ENCODE measurements around the gene SLC12A1.

Gene SLC12A1

GRCh38 chr15:48244921-48245320, 38.8 kb downstream of the SLC12A1 start:
- DNase-seq: peak; percentile 7

GRCh38 chr15:48248414-48248813, 42.3 kb downstream of the SLC12A1 start:
- no peak for DNase-seq

GRCh38 chr15:48250640-48251076, 44.6 kb downstream of the SLC12A1 start:
- DNase-seq: peak; percentile 75

GRCh38 chr15:48253172-48253571, 47.1 kb downstream of the SLC12A1 start:
- no peak for DNase-seq

- no peak for DNase-seq
Measured at GRCh38 chr15:48265135-48265534, 59.0 kb downstream of the SLC12A1 start.

GRCh38 chr15:48266024-48266689, 60.1 kb downstream of the SLC12A1 start:
- no peak for DNase-seq

GRCh38 chr15:48267766-48268165, 61.7 kb downstream of the SLC12A1 start:
- DNase-seq: no peak

- DNase-seq: no peak
Measured at GRCh38 chr15:48273049-48273448, 66.9 kb downstream of the SLC12A1 start.

- no peak for DNase-seq
Measured at GRCh38 chr15:48278666-48279065, 72.6 kb downstream of the SLC12A1 start.

- DNase-seq: peak; percentile 23
Measured at GRCh38 chr15:48279608-48280007, 73.5 kb downstream of the SLC12A1 start.

- DNase-seq: no peak
Measured at GRCh38 chr15:48281674-48282073, 75.6 kb downstream of the SLC12A1 start.

GRCh38 chr15:48282216-48282615, 76.1 kb downstream of the SLC12A1 start:
- no peak for DNase-seq

GRCh38 chr15:48283396-48284145, 77.5 kb downstream of the SLC12A1 start:
- DNase-seq: no peak

GRCh38 chr15:48285329-48286214, 79.5 kb downstream of the SLC12A1 start:
- DNase-seq: peak; percentile 83

GRCh38 chr15:48289628-48290027, 83.5 kb downstream of the SLC12A1 start:
- peak; percentile 2 for DNase-seq

- no peak for DNase-seq
Measured at GRCh38 chr15:48292458-48292857, 86.4 kb downstream of the SLC12A1 start.

- no peak for DNase-seq
Measured at GRCh38 chr15:48297668-48298067, 91.6 kb downstream of the SLC12A1 start.

GRCh38 chr15:48298914-48299313, 92.8 kb downstream of the SLC12A1 start:
- no peak for DNase-seq

GRCh38 chr15:48300038-48300437, 93.9 kb downstream of the SLC12A1 start:
- no peak for DNase-seq

GRCh38 chr15:48304398-48304797, 98.3 kb downstream of the SLC12A1 start:
- no peak for DNase-seq

- no peak for DNase-seq
Measured at GRCh38 chr15:48306639-48307038, 100.5 kb downstream of the SLC12A1 start.

- DNase-seq: no peak
Measured at GRCh38 chr15:48307586-48307985, 101.5 kb downstream of the SLC12A1 start.

GRCh38 chr15:48309740-48310139, 103.6 kb downstream of the SLC12A1 start:
- DNase-seq: no peak

All from DMS53 (cell line).